ENCODE measurements around the gene CCDC169.
A peak's percentile ranks its signal among the peaks of the same experiment; 100 is the strongest.

Gene CCDC169

GRCh38 chr13:36297366-36298338 is at the start of gene CCDC169:
CCDC169 (minus strand) TSS chr13:36297814; CDS start chr13:36297719, 95 bp downstream.
- TF ChIP-seq CREB5 (CRISPR knock-in tag; IDR thresholded peaks at IDR 0.05; ENCODE audit: low read depth) (no peak), SNAI2 (CRISPR knock-in tag; IDR thresholded peaks at IDR 0.05) (no peak), CSDC2 (CRISPR knock-in tag; IDR thresholded peaks at IDR 0.05) (peak; percentile 38; the same call in 1 of the 2 replicates), GLIS3 (CRISPR knock-in tag; IDR thresholded peaks at IDR 0.05) (no peak), ISL1 (CRISPR knock-in tag; IDR thresholded peaks at IDR 0.05) (no peak)
- peak; percentile 94 for ATAC-seq

DNA sequence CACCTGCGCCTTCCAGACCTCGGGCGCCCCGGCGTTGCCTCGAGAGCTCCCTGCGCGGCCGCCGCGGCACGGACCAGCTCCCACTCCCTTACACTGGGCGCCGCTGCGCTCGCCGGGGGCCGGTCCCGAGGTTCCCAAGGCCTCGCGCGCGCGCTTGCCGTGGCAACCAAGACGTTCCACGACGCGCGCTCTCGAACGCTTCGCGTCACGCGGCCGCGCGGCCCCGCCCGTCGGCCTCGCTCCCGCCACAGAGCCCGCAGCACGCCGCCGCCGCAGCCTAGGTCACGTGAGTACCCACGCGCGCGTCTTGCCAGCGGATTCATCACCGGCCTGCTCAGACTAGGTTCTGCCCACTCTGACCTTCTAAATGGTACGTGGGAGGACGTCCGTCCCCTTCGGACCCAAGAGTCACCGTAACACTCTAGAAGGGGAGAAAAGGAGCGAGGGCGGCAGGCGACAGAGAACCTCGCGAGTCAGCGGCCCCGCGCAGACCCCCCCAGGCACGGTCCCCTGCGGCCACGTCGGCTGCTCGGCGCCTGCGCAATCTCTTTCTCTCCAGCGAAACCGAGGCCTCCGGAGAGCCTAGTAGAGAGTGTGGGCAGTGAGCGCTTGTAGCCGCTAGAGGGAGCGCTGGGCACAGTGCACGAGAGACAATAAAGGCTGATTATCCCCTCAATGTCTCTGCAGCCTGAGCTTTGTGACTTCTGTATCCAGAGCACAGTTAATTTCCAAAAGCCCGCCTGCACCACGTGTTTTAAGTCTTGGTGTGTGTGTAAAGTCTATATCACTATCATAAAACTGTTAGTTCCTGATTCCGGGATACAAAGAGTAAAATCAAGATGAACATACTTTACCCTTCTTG is 48.8 kb upstream of the CCDC169 start, which contains the start of gene SPART:
Gene SPART (minus strand): TSS at position 173 of the 862 bp plus-strand sequence. CDS start 10,564 bp downstream, outside the sequence.
- TF ChIP-seq ZFP3 (CRISPR knock-in tag; IDR thresholded peaks at IDR 0.05) (peak; percentile 76), TSHZ2 (CRISPR knock-in tag; IDR thresholded peaks at IDR 0.05) (0 out of 2 replicates have a peak, but pooled peaks have one; percentile 14), CSDC2 (CRISPR knock-in tag; IDR thresholded peaks at IDR 0.05) (peak; percentile 82; the same call in 1 of the 2 replicates), PPARA (CRISPR knock-in tag; IDR thresholded peaks at IDR 0.05; ENCODE audit: borderline replicate concordance) (no peak)
- peak; percentile 98 for ATAC-seq

DNA sequence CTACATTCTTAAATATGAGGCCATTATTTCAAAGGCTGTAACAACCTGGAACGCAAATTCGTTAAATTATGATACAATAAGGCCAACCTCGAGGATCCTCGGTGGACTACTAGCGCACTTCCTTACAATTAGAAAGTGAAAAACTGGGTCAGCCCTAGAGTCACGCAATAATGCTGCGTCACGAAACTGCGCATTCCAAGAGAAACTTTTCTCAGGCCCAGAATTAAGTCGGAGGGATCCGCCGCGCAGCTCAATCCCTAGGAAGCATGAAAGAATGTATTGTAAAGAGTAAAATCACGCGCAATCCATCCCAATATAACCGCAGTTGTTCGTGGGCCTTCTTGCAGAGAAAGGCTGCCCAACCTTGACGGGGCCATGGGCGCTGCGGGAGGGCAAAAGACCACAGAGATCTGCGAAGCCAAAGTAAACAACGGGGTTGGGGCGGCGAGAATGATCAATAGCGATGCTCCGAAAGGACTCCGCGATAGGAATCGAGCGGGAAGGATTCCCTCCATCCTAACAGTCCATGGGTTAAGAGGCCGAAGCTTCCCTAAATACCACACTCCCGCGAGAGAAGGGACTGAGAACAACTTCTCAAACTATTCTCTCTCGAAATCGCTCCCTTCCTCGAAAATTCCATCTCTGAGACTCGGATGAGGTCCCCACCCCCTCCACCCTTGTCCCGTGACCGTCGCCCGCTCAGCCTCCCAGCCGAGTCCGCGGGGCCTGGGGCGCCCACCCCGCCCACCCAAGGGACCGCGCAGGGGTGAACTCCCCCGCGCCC is 48.0 kb upstream of the CCDC169 start:
- ATAC-seq, result peak; percentile 6; the same call in 1 of the 3 replicates
- no peak for TF ChIP-seq ZNF8 (CRISPR knock-in tag; IDR thresholded peaks at IDR 0.05)
- TF ChIP-seq SNAI2 (CRISPR knock-in tag; IDR thresholded peaks at IDR 0.05), result no peak
- no peak for TF ChIP-seq PATZ1 (CRISPR knock-in tag; IDR thresholded peaks at IDR 0.05; ENCODE audit: borderline replicate concordance)
- no peak for TF ChIP-seq TSHZ2 (CRISPR knock-in tag; IDR thresholded peaks at IDR 0.05)
- TF ChIP-seq BACH2 (CRISPR knock-in tag; IDR thresholded peaks at IDR 0.05; ENCODE audit: borderline replicate concordance), result no peak
- TF ChIP-seq GLIS3 (CRISPR knock-in tag; IDR thresholded peaks at IDR 0.05), result no peak
- no peak for TF ChIP-seq ZFP3 (CRISPR knock-in tag; IDR thresholded peaks at IDR 0.05)
- no peak for TF ChIP-seq ARNTL (CRISPR knock-in tag; IDR thresholded peaks at IDR 0.05; ENCODE audit: borderline replicate concordance, low read depth)
- no peak for TF ChIP-seq OSR1 (CRISPR knock-in tag; IDR thresholded peaks at IDR 0.05)
- TF ChIP-seq ZNF565 (CRISPR knock-in tag; conservative IDR thresholded peaks at IDR 0.05; ENCODE audit: low read depth), result no peak
